A673 (cell line): ENCODE measurements around the gene ABCA7.

Experiments used
- EZH2 ChIP-seq: fragments of 200-600 bp; sonication (generic); IDR thresholded peaks from 2 replicates; pipeline ENCODE4 v1.6.1; 2017; ENCODE audit warnings: borderline replicate concordance, low read depth, mild to moderate bottlenecking, mixed read lengths, antibody characterized with exemption, low read length; ENCODE audit not compliant: poor library complexity, severe bottlenecking
- TF ChIP-seq, protein P1 (sequence below): fragments of 300-800, 200-600 bp; sonication (generic); conservative IDR thresholded peaks from 2 replicates; pipeline ENCODE4 v1.5.1; 2017; ENCODE audit warnings: low read depth, mild to moderate bottlenecking, antibody characterized with exemption, low read length, moderate library complexity, mixed read lengths

- TF ChIP-seq, protein P1, sequence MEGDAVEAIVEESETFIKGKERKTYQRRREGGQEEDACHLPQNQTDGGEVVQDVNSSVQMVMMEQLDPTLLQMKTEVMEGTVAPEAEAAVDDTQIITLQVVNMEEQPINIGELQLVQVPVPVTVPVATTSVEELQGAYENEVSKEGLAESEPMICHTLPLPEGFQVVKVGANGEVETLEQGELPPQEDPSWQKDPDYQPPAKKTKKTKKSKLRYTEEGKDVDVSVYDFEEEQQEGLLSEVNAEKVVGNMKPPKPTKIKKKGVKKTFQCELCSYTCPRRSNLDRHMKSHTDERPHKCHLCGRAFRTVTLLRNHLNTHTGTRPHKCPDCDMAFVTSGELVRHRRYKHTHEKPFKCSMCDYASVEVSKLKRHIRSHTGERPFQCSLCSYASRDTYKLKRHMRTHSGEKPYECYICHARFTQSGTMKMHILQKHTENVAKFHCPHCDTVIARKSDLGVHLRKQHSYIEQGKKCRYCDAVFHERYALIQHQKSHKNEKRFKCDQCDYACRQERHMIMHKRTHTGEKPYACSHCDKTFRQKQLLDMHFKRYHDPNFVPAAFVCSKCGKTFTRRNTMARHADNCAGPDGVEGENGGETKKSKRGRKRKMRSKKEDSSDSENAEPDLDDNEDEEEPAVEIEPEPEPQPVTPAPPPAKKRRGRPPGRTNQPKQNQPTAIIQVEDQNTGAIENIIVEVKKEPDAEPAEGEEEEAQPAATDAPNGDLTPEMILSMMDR: peak; percentile 53
- TF ChIP-seq EZH2: no peak
These were observed 30.6 kb downstream of the ABCA7 start for GRCh38 chr19:1070576-1070930.
